ENCODE measurements around the gene FAF1.

The FAF1 gene

DNA sequence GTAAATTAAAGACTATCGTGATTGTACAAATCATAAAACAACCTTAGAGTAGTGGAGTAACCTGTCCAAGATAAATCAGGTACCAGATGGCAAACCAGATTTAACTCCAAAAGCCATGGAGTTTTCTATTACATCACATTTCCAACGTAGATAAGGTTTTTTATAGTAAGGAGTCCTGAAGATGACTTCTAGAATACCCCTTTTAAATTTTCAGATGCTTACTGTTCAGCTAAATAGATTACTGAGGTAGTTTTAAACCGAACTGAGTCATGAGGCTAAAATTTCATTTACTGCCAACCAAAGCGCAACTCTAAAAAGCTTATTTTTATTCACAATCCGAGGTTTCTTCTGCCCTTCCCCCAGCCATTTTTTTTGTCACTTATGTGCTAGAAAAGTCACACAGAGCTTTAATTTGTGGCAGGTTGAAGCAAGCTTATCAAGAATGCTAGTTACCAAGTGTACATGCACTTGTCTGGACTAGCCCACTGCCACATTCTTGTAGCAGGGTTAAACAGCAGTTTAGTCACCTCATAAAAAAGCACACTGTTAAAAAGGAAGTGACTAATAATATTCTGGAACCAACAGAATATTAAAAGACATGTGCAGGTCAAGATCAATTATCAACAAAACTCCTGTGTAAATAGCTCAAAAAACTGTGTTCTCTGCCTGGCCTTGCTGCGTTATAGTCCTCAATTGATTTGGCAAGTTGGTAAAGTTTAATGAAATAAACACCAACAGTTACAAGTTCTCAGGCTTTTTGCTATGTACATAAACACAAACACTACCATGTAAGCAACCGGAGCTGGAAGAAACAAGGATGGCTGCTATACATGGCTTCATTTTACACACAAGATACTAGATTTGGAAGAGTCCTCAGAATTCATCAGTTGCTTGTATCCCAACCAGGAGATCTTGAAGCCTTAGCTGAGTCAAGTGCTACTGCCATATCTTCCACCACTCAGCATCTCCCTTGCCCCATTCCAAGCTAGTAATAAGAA, 356.5 kb downstream of the FAF1 start:
- TF ChIP-seq, protein P1, sequence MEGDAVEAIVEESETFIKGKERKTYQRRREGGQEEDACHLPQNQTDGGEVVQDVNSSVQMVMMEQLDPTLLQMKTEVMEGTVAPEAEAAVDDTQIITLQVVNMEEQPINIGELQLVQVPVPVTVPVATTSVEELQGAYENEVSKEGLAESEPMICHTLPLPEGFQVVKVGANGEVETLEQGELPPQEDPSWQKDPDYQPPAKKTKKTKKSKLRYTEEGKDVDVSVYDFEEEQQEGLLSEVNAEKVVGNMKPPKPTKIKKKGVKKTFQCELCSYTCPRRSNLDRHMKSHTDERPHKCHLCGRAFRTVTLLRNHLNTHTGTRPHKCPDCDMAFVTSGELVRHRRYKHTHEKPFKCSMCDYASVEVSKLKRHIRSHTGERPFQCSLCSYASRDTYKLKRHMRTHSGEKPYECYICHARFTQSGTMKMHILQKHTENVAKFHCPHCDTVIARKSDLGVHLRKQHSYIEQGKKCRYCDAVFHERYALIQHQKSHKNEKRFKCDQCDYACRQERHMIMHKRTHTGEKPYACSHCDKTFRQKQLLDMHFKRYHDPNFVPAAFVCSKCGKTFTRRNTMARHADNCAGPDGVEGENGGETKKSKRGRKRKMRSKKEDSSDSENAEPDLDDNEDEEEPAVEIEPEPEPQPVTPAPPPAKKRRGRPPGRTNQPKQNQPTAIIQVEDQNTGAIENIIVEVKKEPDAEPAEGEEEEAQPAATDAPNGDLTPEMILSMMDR (IDR thresholded peaks at IDR 0.05; ENCODE audit: extremely low read depth, insufficient read depth, missing control alignments), result no peak
- in situ Hi-C loops (cut with MboI; ENCODE audit: low pct_unique_long_range_greater_than_20kb, low sequenced_read_pairs, unreplicated experiment), result no loop called here
- peak; percentile 21 for DNase-seq (ENCODE audit: low spot score)

DNA sequence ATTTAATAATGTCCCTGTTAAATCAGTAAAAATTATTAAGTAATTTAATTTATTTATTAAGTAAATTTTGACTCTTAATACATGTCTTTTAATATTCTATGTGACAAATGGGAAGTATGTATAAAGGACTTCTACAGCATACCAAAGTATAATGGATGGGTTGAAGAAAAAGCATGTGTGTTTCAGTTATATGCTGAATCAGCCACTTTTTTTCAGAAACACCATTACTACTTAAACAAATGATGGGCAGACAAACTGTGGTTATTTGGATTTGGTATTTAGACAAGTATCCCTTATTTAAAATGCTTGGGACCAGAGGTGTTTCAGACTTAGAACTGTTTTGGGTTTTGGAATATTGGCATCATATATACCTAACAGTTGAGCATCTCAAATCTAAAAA, 360.5 kb downstream of the FAF1 start:
- in situ Hi-C loops (cut with MboI; ENCODE audit: low pct_unique_long_range_greater_than_20kb, low sequenced_read_pairs, unreplicated experiment), result no loop called here
- TF ChIP-seq, protein P1 (IDR thresholded peaks at IDR 0.05; ENCODE audit: extremely low read depth, insufficient read depth, missing control alignments), result no peak
- DNase-seq (ENCODE audit: low spot score), result no peak

DNA sequence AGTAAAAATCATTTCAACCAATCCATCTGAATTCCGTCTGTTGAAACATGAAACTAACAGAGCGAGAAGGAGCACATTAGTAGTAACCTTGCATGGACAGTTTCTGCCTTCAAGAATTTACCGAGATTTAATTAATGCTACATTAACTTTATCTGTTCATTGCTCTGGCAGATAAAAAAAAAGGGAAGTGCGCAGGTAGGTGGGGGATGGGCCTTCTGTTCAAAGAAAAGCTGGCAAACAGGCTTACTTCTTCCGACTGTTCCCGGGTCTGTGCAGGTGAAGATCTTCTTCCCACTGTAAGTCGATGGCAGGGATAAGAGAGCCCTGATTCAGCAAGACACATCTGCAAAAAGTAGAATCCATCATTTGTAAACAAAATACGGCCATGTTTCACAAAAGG, 364.2 kb downstream of the FAF1 start:
- TF ChIP-seq, protein P1 (IDR thresholded peaks at IDR 0.05; ENCODE audit: extremely low read depth, insufficient read depth, missing control alignments), result no peak
- DNase-seq (ENCODE audit: low spot score), result no peak
- in situ Hi-C loops (cut with MboI; ENCODE audit: low pct_unique_long_range_greater_than_20kb, low sequenced_read_pairs, unreplicated experiment), result no loop called here

DNA sequence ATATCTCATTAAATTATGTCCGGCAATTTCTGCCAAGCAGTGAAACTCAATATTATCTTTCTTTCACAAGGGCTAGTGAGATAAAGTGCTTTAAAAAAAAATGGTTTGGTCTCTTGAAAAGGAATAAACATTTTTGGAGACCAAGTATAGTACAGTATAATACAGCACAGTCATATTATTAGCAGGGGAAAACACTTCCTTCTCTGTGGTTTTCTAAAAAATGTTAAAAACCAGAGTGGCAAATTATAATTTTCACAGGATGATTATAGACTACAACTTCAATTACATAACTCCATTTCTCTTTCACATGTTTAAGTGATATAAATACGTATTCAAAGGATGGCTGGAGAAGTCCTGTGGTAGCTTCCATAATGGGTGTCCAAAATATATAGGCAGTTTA, 366.6 kb downstream of the FAF1 start:
- TF ChIP-seq, protein P1 (IDR thresholded peaks at IDR 0.05; ENCODE audit: extremely low read depth, insufficient read depth, missing control alignments), result no peak
- in situ Hi-C loops (cut with MboI; ENCODE audit: low pct_unique_long_range_greater_than_20kb, low sequenced_read_pairs, unreplicated experiment), result no loop called here

DNA sequence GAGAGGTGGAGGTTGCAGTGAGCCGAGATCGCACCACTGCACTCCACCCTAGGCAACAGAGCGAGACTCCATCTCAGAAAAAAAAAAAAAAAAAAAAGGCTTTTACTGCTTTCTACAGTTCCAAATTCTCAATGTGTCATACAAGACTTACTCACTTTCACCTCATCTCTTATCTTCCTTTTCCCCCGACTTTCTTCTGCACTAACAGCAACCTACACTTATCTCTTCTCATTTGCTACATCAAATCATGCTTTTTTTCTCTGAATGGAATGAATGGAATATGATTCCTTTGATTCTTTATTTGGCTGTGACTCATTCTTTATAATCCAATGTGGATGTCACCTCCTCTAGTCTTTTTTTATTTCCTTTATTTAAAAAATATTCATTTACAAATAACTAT, 368.5 kb downstream of the FAF1 start:
- in situ Hi-C loops (cut with MboI; ENCODE audit: low pct_unique_long_range_greater_than_20kb, low sequenced_read_pairs, unreplicated experiment), result no loop called here
- DNase-seq (ENCODE audit: low spot score), result no peak
- TF ChIP-seq, protein P1 (IDR thresholded peaks at IDR 0.05; ENCODE audit: extremely low read depth, insufficient read depth, missing control alignments), result no peak

More for the DNA sequence above, 366.6 kb downstream of the FAF1 start:
- no peak for DNase-seq (ENCODE audit: low spot score)

DNA sequence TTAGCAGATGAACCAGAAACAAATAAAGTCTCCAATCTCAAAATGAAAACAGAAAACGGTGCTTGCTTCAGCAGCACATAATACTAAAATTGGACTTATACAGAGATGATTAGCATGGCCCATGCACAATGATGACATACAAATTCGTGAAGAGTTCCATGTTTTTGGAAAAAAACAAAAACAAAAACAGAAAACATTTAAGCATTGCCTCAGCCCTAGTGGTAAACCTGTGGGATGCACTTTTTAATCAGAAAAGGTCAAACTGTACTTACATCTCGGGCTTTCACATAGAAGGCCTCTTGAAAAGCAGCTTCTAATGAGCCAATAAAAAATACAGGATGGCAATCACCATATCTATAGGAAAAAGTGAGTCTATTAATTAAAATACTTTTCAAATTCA, 377.7 kb downstream of the FAF1 start:
- DNase-seq (ENCODE audit: low spot score), result no peak
- TF ChIP-seq, protein P1 (IDR thresholded peaks at IDR 0.05; ENCODE audit: extremely low read depth, insufficient read depth, missing control alignments), result no peak
- in situ Hi-C loops (cut with MboI; ENCODE audit: low pct_unique_long_range_greater_than_20kb, low sequenced_read_pairs, unreplicated experiment), result no loop called here
